Ishikawa (cell line): Measurements from ENCODE around the gene LPP.

Experiments
- CEBPB ChIP-seq: IDR thresholded peaks from 2 replicates; pipeline ENCODE4 v1.6.1; 2012
- TEAD4 ChIP-seq: IDR thresholded peaks from 2 replicates; pipeline ENCODE4 v1.6.1; 2012
- YY1 ChIP-seq: IDR thresholded peaks from 2 replicates; pipeline ENCODE4 v1.6.1; 2012; ENCODE audit warnings: low read depth
- TF ChIP-seq, protein P1 (sequence below): IDR thresholded peaks from 2 replicates; pipeline ENCODE4 v1.6.1; 2012

- TF ChIP-seq YY1 (no peak), CEBPB (no peak), TEAD4 (no peak)
- TF ChIP-seq, protein P1, sequence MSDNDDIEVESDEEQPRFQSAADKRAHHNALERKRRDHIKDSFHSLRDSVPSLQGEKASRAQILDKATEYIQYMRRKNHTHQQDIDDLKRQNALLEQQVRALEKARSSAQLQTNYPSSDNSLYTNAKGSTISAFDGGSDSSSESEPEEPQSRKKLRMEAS = no peak
These were observed 94.1 kb downstream of the LPP start for GRCh38 chr3:188248036-188248561.
